DMS53 treated with DMSO at 0.1 percent for 48 hours (cell line): Measurements from ENCODE around the gene ZCCHC24.
"Not testable (repeated sequence)": the region's sequence is repeated elsewhere in the genome, so short reads cannot be mapped to it uniquely, and the experiment has no call there.

Source experiments
- DNase-seq: peaks from one replicate; lab custom pipeline; 2025; ENCODE audit not compliant: unreplicated experiment; lab: John Stamatoyannopoulos, UW

The ZCCHC24 gene

GRCh38 chr10:79447249-79447648 is 1.8 kb upstream of the ZCCHC24 start:
- DNase-seq: not testable (repeated sequence)

- DNase-seq: no peak
Measured at GRCh38 chr10:79446758-79447084, 1.3 kb upstream of the ZCCHC24 start.

- DNase-seq: peak; percentile 53
Measured at GRCh38 chr10:79445977-79446757, 743 bp upstream of the ZCCHC24 start.

- DNase-seq: peak; percentile 31
Measured at GRCh38 chr10:79444199-79445119, 965 bp downstream of the ZCCHC24 start.

GRCh38 chr10:79443338-79444198 is 1.9 kb downstream of the ZCCHC24 start:
- DNase-seq: no peak

GRCh38 chr10:79442171-79443040 is 3.0 kb downstream of the ZCCHC24 start:
- no peak for DNase-seq

- no peak for DNase-seq
Measured at GRCh38 chr10:79441433-79441832, 4.0 kb downstream of the ZCCHC24 start.

- DNase-seq: no peak
Measured at GRCh38 chr10:79440281-79440680, 5.1 kb downstream of the ZCCHC24 start.

GRCh38 chr10:79438699-79439085 is 6.7 kb downstream of the ZCCHC24 start:
- DNase-seq: no peak

- DNase-seq: no peak
Measured at GRCh38 chr10:79438021-79438698, 7.3 kb downstream of the ZCCHC24 start.

- no peak for DNase-seq
Measured at GRCh38 chr10:79437111-79437814, 8.2 kb downstream of the ZCCHC24 start.

GRCh38 chr10:79436850-79437103 is 8.6 kb downstream of the ZCCHC24 start:
- no peak for DNase-seq

- no peak for DNase-seq
Measured at GRCh38 chr10:79436066-79436849, 9.2 kb downstream of the ZCCHC24 start.

- DNase-seq: no peak
Measured at GRCh38 chr10:79435271-79436065, 10.0 kb downstream of the ZCCHC24 start.

- DNase-seq: no peak
Measured at GRCh38 chr10:79434821-79435251, 10.6 kb downstream of the ZCCHC24 start.

- DNase-seq: no peak
Measured at GRCh38 chr10:79434223-79434687, 11.2 kb downstream of the ZCCHC24 start.

GRCh38 chr10:79433324-79434222 is 11.9 kb downstream of the ZCCHC24 start:
- no peak for DNase-seq
